Astrocyte (in vitro differentiated cells and primary cell): ENCODE results near the gene CTNNA3. TPM values are rescaled to one million over a fixed set of nuclear protein-coding genes. Genes with fewer than 3 reads are reported as not detected.

Experiments used
- DNase-seq: peaks from one replicate; pipeline ENCODE4 v3.0.0-alpha.2; 2010; ENCODE audit warnings: low read depth
- FAIRE-seq: peaks from 2 replicates; lab custom pipeline; 2011; peaks lifted over from hg19 to GRCh38; lab: Jason Lieb, UNC
- H2AFZ ChIP-seq: 2 replicates; pipeline ENCODE4 v1.6.0; 2012; ENCODE audit warnings: low read depth, low read length, inconsistent platforms
- H3K27ac ChIP-seq: 2 replicates; pipeline ENCODE4 v1.5.1; 2011; ENCODE audit warnings: low read depth, low read length, inconsistent platforms
- H3K27me3 ChIP-seq: 2 replicates; pipeline ENCODE4 v1.6.0; 2011; ENCODE audit warnings: low read length, inconsistent platforms; ENCODE audit not compliant: insufficient read depth
- H3K36me3 ChIP-seq: 2 replicates; pipeline ENCODE4 v1.5.1; 2011; ENCODE audit warnings: low read length, inconsistent platforms; ENCODE audit not compliant: insufficient read depth
- H3K4me1 ChIP-seq: 2 replicates; pipeline ENCODE4 v1.5.1; 2011; ENCODE audit warnings: low read length, inconsistent platforms; ENCODE audit not compliant: insufficient read depth
- H3K4me2 ChIP-seq: 2 replicates; pipeline ENCODE4 v1.6.0; 2012; ENCODE audit warnings: low read length, inconsistent platforms
- H3K4me3 ChIP-seq: 2 replicates; pipeline ENCODE4 v1.5.1; 2011; ENCODE audit warnings: low read depth, mild to moderate bottlenecking, low read length, inconsistent platforms; ENCODE audit not compliant: insufficient read depth
- H3K79me2 ChIP-seq: 2 replicates; pipeline ENCODE4 v1.6.0; 2012; ENCODE audit warnings: mild to moderate bottlenecking, low read length, inconsistent platforms; ENCODE audit not compliant: insufficient read depth
- H3K9ac ChIP-seq: 2 replicates; pipeline ENCODE4 v1.6.0; 2012; ENCODE audit warnings: mild to moderate bottlenecking, low read length, inconsistent platforms
- H3K9me3 ChIP-seq: 2 replicates; pipeline ENCODE4 v1.5.1; 2012; ENCODE audit warnings: low read depth, mild to moderate bottlenecking, low read length, inconsistent platforms; ENCODE audit not compliant: insufficient read depth
- H4K20me1 ChIP-seq: 2 replicates; pipeline ENCODE4 v1.6.0; 2012; ENCODE audit warnings: low read length, inconsistent platforms; ENCODE audit not compliant: insufficient read depth
- H3K27ac Mint-ChIP-seq: one replicate; pipeline ENCODE4 v1.8.0; 2021; ENCODE audit warnings: mild to moderate bottlenecking, mixed read lengths; ENCODE audit not compliant: unreplicated experiment
- H3K27me3 Mint-ChIP-seq: one replicate; pipeline ENCODE4 v1.8.0; 2021; ENCODE audit warnings: low read depth, mixed read lengths; ENCODE audit not compliant: unreplicated experiment
- H3K36me3 Mint-ChIP-seq: one replicate; pipeline ENCODE4 v1.8.0; 2021; ENCODE audit warnings: low read depth, mixed read lengths; ENCODE audit not compliant: unreplicated experiment
- H3K4me1 Mint-ChIP-seq: one replicate; pipeline ENCODE4 v1.8.0; 2021; ENCODE audit warnings: low read depth, mixed read lengths; ENCODE audit not compliant: unreplicated experiment
- H3K4me3 Mint-ChIP-seq: one replicate; pipeline ENCODE4 v1.8.0; 2021; ENCODE audit warnings: mild to moderate bottlenecking, moderate library complexity, mixed read lengths; ENCODE audit not compliant: unreplicated experiment
- H3K9me3 Mint-ChIP-seq: one replicate; pipeline ENCODE4 v1.8.0; 2021; ENCODE audit warnings: mild to moderate bottlenecking, mixed read lengths; ENCODE audit not compliant: unreplicated experiment
- CTCF ChIP-seq: IDR thresholded peaks from 2 replicates; pipeline ENCODE4 v1.5.1; 2011; ENCODE audit warnings: low read depth, mild to moderate bottlenecking, inconsistent platforms, low read length, moderate library complexity; ENCODE audit not compliant: insufficient read depth
- EZH2 ChIP-seq: IDR thresholded peaks from 2 replicates; pipeline ENCODE4 v1.6.1; 2012; ENCODE audit warnings: mild to moderate bottlenecking, low read length, inconsistent platforms; ENCODE audit not compliant: insufficient read depth
- total RNA-seq: library from RNA; stranded (reverse); gene quantifications from 2 replicates; pipeline ENCODE4 v1.2.1, GENCODE V29; 2021

The CTNNA3 gene
- total RNA-seq, 1 donor from 2014 or later = 0.73 TPM

DNA sequence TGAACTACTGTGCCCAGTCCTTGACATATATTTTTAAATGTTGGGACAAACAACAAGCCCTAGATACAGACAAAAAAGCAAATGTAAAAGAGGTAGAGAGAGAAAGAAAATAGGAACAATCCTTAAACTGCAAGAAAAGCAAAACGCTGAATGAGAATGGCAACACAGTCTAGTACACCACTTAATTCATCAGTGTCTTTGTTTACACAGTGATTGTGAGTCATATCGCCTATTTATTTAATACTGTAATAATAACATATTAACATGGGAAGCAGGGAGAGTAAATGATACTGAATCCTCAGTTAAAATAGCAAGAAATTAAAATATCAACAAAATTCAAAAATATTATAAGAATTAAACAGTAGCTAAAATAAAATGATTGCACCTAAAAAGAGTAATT lies 780.0 kb downstream of the CTNNA3 start:
- Mint-ChIP-seq H3K27ac (no peak overlapping the region), H3K9me3 (no peaks in the 10 kb centered on the region)

GRCh38 chr10:66910671-66911070 lies 785.3 kb downstream of the CTNNA3 start:
- Histone ChIP-seq H3K79me2 (no peaks in the 10 kb centered on the region), H3K27ac (no peak overlapping the region), H3K4me3 (no peak overlapping the region), H4K20me1 (no peaks in the 10 kb centered on the region), H2AFZ (no peak overlapping the region), H3K9me3 (no peaks in the 10 kb centered on the region), H3K36me3 (no peaks in the 10 kb centered on the region), H3K4me2 (no peak overlapping the region), H3K4me1 (no peaks in the 10 kb centered on the region), H3K9ac (no peak overlapping the region), H3K27me3 (no peaks in the 10 kb centered on the region)
- Mint-ChIP-seq H3K9me3 (no peaks in the 10 kb centered on the region), H3K27ac (no peak overlapping the region), H3K4me3 (no peak overlapping the region), H3K4me1 (no peaks in the 10 kb centered on the region), H3K36me3 (no peaks in the 10 kb centered on the region), H3K27me3 (no peaks in the 10 kb centered on the region)
- FAIRE-seq (no peak), DNase-seq (no peak)
- TF ChIP-seq EZH2 (no peak), CTCF (no peak)

More for the DNA sequence above, 780.0 kb downstream of the CTNNA3 start:
- Histone ChIP-seq H3K4me2 (no peak overlapping the region), H3K79me2 (no peaks in the 10 kb centered on the region), H3K27ac (no peak overlapping the region), H2AFZ (no peak overlapping the region), H3K27me3 (no peaks in the 10 kb centered on the region), H3K4me3 (no peak overlapping the region), H3K4me1 (no peaks in the 10 kb centered on the region), H3K36me3 (no peaks in the 10 kb centered on the region), H3K9ac (no peak overlapping the region), H3K9me3 (no peaks in the 10 kb centered on the region), H4K20me1 (no peaks in the 10 kb centered on the region)
- Mint-ChIP-seq H3K27me3 (no peaks in the 10 kb centered on the region), H3K36me3 (no peaks in the 10 kb centered on the region), H3K4me1 (no peaks in the 10 kb centered on the region), H3K4me3 (no peak overlapping the region)
- TF ChIP-seq CTCF (no peak), EZH2 (no peak)
- DNase-seq (no peak), FAIRE-seq (no peak)

GRCh38 chr10:66892871-66893270 lies 803.1 kb downstream of the CTNNA3 start:
- H4K20me1 ChIP-seq = no peaks in the 10 kb centered on the region
- H3K9ac ChIP-seq = no peak overlapping the region
- H3K27ac ChIP-seq = no peak overlapping the region
- H3K27me3 ChIP-seq = no peaks in the 10 kb centered on the region
- no peak for TF ChIP-seq EZH2
- no peak for TF ChIP-seq CTCF
- FAIRE-seq (no peak), DNase-seq (no peak)
- no peaks in the 10 kb centered on the region for H3K4me1 ChIP-seq
- H3K9me3 ChIP-seq = no peaks in the 10 kb centered on the region
- no peak overlapping the region for H3K4me2 ChIP-seq
- Mint-ChIP-seq H3K36me3 (no peaks in the 10 kb centered on the region), H3K4me1 (no peaks in the 10 kb centered on the region), H3K27ac (no peak overlapping the region), H3K27me3 (no peaks in the 10 kb centered on the region), H3K9me3 (peaks cover under 1% of the 10 kb centered on the region), H3K4me3 (no peak overlapping the region)
- H3K36me3 ChIP-seq = no peaks in the 10 kb centered on the region
- H3K79me2 ChIP-seq = no peaks in the 10 kb centered on the region
- no peak overlapping the region for H3K4me3 ChIP-seq
- no peak overlapping the region for H2AFZ ChIP-seq
